Subcutaneous adipose tissue (tissue), 4 donors: Measurements from ENCODE around the gene CLCA1. TPM values are rescaled to one million over a fixed set of nuclear protein-coding genes. Genes with fewer than 3 reads are reported as not detected.

Source experiments
- total RNA-seq, 4 donors: library from RNA; depleted of rRNA; stranded (reverse); fragments of >200 nt; gene quantifications; one replicate each; pipeline ENCODE4 v1.1.0, GENCODE V29; 2016
- TF ChIP-seq, protein P1 (sequence below): fragments of 450-650 bp; IDR thresholded peaks from one replicate; pipeline ENCODE4 v1.5.1; 2016; ENCODE audit warnings: low read depth, mild to moderate bottlenecking, control low read depth, antibody characterized with exemption, moderate library complexity

CLCA1 gene
- total RNA-seq, 4 donors from 2014 or later, result 0.16 to 0.57 (median 0.17) TPM; not detected in 1

DNA sequence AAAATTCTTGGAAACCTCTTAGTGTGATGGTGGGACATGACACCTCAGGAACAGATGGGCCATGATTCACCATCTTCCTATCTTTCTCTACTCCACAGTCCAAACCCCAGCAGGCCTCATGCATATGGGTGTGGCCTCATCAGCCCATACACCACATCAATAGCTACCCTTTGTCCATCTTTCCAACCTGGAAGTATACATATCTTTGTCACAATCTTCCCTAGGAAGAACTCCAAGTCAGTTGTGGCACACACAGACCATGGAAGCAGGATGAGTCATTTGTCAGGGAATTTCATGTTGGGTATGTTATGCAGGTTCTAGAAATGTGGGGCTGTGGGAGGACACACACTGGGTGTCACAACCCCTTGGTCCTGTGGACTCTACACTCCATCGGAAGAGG is 47.6 kb downstream of the CLCA1 start:
- TF ChIP-seq, protein P1, sequence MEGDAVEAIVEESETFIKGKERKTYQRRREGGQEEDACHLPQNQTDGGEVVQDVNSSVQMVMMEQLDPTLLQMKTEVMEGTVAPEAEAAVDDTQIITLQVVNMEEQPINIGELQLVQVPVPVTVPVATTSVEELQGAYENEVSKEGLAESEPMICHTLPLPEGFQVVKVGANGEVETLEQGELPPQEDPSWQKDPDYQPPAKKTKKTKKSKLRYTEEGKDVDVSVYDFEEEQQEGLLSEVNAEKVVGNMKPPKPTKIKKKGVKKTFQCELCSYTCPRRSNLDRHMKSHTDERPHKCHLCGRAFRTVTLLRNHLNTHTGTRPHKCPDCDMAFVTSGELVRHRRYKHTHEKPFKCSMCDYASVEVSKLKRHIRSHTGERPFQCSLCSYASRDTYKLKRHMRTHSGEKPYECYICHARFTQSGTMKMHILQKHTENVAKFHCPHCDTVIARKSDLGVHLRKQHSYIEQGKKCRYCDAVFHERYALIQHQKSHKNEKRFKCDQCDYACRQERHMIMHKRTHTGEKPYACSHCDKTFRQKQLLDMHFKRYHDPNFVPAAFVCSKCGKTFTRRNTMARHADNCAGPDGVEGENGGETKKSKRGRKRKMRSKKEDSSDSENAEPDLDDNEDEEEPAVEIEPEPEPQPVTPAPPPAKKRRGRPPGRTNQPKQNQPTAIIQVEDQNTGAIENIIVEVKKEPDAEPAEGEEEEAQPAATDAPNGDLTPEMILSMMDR, result no peak

DNA sequence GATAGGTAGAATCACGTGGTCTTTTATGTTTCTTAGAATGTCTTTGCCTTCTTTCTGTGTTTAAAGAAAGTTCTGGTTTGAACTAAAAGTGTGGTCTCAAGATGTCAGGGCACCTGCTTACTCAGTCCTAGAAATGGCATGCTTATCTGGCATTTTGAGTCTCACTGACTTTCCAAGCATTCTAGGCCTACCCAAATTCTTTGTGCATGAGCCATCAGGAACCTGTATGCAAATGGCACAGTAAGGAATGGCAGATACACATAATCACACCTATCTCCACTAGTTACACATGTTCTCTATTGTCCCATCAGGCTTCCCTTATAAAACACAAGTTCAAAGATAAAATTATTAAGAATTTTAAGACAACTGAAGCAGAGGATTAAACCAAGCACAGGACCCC is 48.6 kb downstream of the CLCA1 start:
- TF ChIP-seq, protein P1, result no peak

DNA sequence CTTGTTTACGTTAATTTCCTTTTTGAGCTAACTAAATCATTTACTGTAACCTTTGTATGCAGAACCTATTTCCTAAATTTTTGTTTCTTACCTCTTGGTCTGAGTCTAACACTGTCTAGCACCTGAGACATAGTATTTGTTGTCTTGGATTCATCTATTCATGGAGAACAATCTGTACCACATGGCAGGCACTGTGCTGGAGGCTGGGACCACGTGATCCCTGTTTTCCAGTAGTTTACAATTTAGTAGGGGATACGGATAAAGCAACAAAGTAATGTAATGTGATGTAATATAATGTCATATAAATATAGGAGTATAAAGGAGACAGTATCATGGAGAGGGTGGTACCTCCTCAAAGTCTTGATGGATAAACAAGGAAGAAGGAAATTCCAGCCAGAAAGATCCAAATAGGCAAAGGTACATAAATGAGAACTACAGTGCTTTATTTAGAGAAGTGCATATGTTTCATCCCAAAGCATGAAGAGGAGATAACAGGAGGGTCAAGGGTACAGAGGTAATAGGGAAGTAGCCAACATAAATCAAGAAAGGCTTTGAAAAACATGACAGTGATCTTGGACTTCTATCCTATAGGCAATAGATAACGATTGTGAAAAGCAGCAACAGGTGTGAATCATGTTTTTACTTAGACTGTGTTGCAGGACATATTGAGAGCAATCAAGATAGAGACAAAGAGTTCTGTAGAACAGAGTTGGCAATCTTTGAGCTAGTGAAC is 52.2 kb downstream of the CLCA1 start:
- TF ChIP-seq, protein P1, result no peak

DNA sequence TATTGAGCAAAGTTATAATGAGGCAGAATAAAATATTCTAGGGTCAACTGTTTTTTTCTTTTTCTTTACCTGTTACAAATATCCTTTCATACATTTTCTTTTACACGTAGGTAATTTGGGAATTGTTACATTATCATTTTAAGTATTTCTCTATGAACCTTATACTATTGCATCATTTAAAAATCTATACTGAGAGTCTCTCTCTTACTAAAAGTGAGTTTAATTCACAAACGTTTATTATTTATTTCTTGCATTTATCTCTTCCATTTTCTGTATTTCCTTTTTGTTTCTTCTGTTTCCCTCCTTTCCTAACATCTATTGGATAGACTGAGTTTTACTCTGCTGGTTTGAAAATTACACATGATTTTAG is 52.8 kb downstream of the CLCA1 start:
- TF ChIP-seq, protein P1, result no peak

DNA sequence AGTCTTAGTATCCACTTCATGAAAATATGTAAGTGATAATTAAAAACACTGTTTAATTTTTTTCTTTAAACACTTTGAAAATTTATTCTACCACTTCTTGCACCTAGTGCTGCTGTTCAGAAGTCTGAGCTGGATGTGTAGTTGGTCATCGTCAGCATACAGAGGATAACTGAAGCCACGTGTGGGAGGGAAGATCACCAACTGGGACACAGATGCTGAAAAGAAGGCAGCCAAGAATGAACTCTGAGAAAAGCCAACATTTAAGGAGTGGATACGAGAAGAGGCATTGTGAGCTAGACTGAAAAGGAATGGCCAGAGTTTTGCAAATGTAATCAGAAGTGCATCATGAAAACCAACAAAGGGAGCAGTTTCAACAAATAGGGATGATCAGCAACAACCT is 53.5 kb downstream of the CLCA1 start:
- TF ChIP-seq, protein P1, result no peak

DNA sequence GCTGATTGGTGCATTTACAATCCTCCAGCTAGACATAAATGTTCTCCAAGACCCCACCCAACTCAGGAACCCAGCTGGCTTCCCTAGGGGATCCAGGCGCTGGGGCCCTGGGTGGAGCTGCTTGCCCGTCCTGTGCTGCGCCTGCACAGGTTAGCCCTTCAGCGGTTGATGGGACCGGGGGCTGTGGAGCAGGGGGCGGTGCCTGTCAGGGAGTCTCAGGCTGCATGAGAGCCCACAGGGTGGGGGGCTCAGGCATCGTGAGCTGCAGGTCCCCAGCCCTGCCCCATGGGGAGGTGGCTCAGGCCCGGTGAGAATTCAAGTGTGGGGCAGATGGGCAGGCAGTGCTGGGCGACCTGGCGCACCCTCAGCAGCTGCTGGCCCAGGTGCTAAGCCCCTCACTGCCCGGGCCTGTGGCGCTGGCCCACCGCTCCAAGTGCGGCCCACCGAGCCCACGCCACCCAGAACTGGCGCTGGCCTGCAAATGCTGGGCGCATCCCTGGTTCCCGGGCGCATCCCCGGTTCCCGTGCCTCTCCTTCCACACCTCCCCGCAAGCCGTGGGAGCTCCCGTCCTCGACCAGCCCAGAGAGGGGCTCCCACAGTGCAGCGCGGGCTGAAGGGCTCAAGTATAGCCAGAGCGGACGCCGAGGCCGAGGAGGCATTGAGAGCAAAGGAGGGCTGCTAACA is 55.1 kb downstream of the CLCA1 start:
- TF ChIP-seq, protein P1, result no peak

DNA sequence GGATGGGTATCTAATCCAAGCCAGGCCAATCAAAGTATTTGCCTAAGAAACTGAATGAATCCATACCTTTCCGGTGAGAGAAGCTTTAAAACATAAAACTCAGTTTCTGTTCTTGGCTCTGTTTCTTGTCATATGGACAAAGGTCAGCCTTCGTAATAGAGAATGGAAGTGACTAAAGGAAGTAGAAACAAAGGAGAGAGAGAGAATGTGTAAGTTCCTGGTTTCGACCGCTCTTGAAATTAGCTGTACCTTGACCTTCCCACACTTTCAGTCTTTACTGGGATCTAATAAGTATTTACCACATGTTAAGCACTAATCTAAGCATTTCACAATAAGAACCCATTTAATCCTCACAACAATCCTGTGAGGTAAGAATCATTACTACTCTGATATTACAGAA is 58.6 kb downstream of the CLCA1 start:
- TF ChIP-seq, protein P1, result no peak
